ENCODE data around the gene ARL6IP4.
A peak's percentile ranks its signal among the peaks of the same experiment; 100 is the strongest.

The ARL6IP4 gene

GRCh38 chr12:123026094-123026853 is 45.8 kb downstream of the ARL6IP4 start:
- Histone ChIP-seq H3K36me3 (peaks cover 0 to 21% (median 0%) of the 10 kb centered on the region in 11 experiments; a peak in 7 of 22 replicates), H3K9me3 (replicated peaks in 1 of 11) (no peaks in the 10 kb centered on the region), H3K9ac (no peak overlapping the region), H3K4me3 (no peak overlapping the region), H4K20me1 (peaks cover 0 to 39% (median 0%) of the 10 kb centered on the region in 11 experiments; a peak in 4 of 22 replicates), H3K27ac (no peak overlapping the region), H3K4me2 (no peak overlapping the region), H3K4me1 (peaks cover 17 to 65% (median 52%) of the 10 kb centered on the region in 10 experiments), H3K27me3 (no peaks in the 10 kb centered on the region)
- no peak for TF ChIP-seq Cebpa-rat (IDR thresholded peaks at IDR 0.05)

- no peaks in the 10 kb centered on the region for H3K27me3 ChIP-seq
- peaks cover 19 to 75% (median 54%) of the 10 kb centered on the region in 10 experiments for H3K4me1 ChIP-seq
- 0 out of 20 replicates have a peak overlapping the region, but pooled peaks of 1 of the 10 experiments have one; percentile 4 for H3K4me3 ChIP-seq
- peaks cover 0 to 31% (median 0%) of the 10 kb centered on the region in 11 experiments; a peak in 5 of 22 replicates for H3K36me3 ChIP-seq
- no peak for TF ChIP-seq Cebpa-rat (IDR thresholded peaks at IDR 0.05)
- H3K27ac ChIP-seq = peak overlapping the region in 3 of 11 experiments; percentile 1 to 24 (median 14); a peak in 2 of 22 replicates
- peak overlapping the region in 3 of 11 experiments; percentile 4 to 48 (median 24); a peak in 4 of 22 replicates for H3K9ac ChIP-seq
- H3K9me3 ChIP-seq (replicated peaks in 1 of 11) = no peaks in the 10 kb centered on the region
- peak overlapping the region; percentile 29 to 86 (median 70); a peak in 21 of 22 replicates for H3K4me2 ChIP-seq
- peaks cover 0 to 31% (median 0%) of the 10 kb centered on the region in 11 experiments; a peak in 4 of 22 replicates for H4K20me1 ChIP-seq
Measured at GRCh38 chr12:123027726-123028445, 47.4 kb downstream of the ARL6IP4 start.

DNA sequence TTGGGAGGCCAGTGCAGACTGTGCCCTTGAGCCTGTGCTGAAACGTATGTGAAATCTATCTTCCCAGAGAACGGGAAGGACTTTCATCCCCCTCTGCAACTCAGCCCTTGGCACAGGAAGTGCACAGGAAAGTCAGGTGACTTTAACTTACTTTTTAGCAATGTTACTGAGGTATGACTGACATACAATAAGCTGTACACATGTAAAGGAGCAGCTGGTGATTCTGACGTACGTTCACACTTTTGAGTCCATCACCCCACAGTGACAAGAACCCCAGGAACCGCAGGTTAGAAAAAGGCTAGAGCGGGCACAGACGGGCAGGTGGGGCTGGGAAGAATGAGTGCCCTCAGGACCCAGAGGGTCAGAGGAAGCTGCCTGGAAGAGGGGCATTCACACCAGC is 48.0 kb downstream of the ARL6IP4 start:
- peak overlapping the region in 4 of 11 experiments; percentile 4 to 41 (median 18); a peak in 4 of 22 replicates for H3K9ac ChIP-seq
- H3K27me3 ChIP-seq = no peaks in the 10 kb centered on the region
- peak overlapping the region in 1 of 10 experiments; percentile 2; a peak in 2 of 20 replicates for H3K4me3 ChIP-seq
- peaks cover 25 to 75% (median 54%) of the 10 kb centered on the region in 10 experiments for H3K4me1 ChIP-seq
- peaks cover 0 to 35% (median 0%) of the 10 kb centered on the region in 11 experiments; a peak in 6 of 22 replicates for H3K36me3 ChIP-seq
- H3K27ac ChIP-seq = peak overlapping the region in 3 of 11 experiments; percentile 1 to 32 (median 14); a peak in 2 of 22 replicates
- peaks cover 0 to 26% (median 0%) of the 10 kb centered on the region in 11 experiments; a peak in 3 of 22 replicates for H4K20me1 ChIP-seq
- no peak for TF ChIP-seq Cebpa-rat (IDR thresholded peaks at IDR 0.05)
- no peaks in the 10 kb centered on the region for H3K9me3 ChIP-seq (replicated peaks in 1 of 11)
- peak overlapping the region; percentile 29 to 86 (median 70) for H3K4me2 ChIP-seq

- Histone ChIP-seq H4K20me1 (peaks cover 0 to 26% (median 0%) of the 10 kb centered on the region in 11 experiments; a peak in 3 of 22 replicates), H3K27me3 (no peaks in the 10 kb centered on the region), H3K27ac (no peak overlapping the region), H3K9me3 (replicated peaks in 1 of 11) (no peaks in the 10 kb centered on the region), H3K9ac (no peak overlapping the region), H3K4me2 (peak overlapping the region in 8 of 11 experiments; percentile 3 to 86 (median 74); a peak in 10 of 22 replicates), H3K36me3 (peaks cover 0 to 35% (median 0%) of the 10 kb centered on the region in 11 experiments; a peak in 6 of 22 replicates), H3K4me3 (no peak overlapping the region), H3K4me1 (peaks cover 34 to 75% (median 62%) of the 10 kb centered on the region in 10 experiments)
- TF ChIP-seq Cebpa-rat (IDR thresholded peaks at IDR 0.05) = no peak
Measured at GRCh38 chr12:123029550-123029949, 49.1 kb downstream of the ARL6IP4 start.

DNA sequence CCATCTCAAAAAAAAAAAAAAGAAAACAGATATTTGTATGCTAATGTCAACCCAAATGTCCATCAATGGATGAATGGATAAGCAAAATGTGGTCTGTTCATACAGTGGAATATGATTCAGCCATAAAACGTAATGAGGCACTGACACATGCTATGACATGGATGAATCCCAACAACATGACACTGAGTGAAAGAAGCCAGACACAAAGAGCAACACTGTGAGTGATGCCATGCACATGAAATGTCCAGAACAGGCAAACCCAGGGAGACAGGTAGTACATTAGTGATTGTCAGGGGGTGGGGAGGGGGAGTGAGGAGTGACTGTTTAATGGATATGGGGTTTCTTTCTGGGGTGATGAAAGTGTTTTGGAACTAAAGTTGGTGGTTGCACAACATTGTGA is 50.2 kb downstream of the ARL6IP4 start:
- H3K4me1 ChIP-seq = peaks cover 35 to 79% (median 66%) of the 10 kb centered on the region in 10 experiments
- no peak overlapping the region for H3K4me2 ChIP-seq
- H3K9ac ChIP-seq = no peak overlapping the region
- H3K36me3 ChIP-seq = peaks cover 0 to 31% (median 0%) of the 10 kb centered on the region in 11 experiments; a peak in 6 of 22 replicates
- H3K9me3 ChIP-seq (replicated peaks in 1 of 11) = no peaks in the 10 kb centered on the region
- H3K27ac ChIP-seq = no peak overlapping the region
- no peak for TF ChIP-seq Cebpa-rat (IDR thresholded peaks at IDR 0.05)
- no peaks in the 10 kb centered on the region for H3K27me3 ChIP-seq
- peaks cover 0 to 22% (median 0%) of the 10 kb centered on the region in 11 experiments; a peak in 3 of 22 replicates for H4K20me1 ChIP-seq
- H3K4me3 ChIP-seq = no peak overlapping the region

- no peak overlapping the region for H3K4me3 ChIP-seq
- H3K9me3 ChIP-seq (replicated peaks in 1 of 11) = no peaks in the 10 kb centered on the region
- H3K36me3 ChIP-seq = peaks cover 0 to 25% (median 0%) of the 10 kb centered on the region in 11 experiments; a peak in 6 of 22 replicates
- H3K9ac ChIP-seq = no peak overlapping the region; a peak in 1 of 22 replicates
- TF ChIP-seq Cebpa-rat (IDR thresholded peaks at IDR 0.05) = no peak
- no peak overlapping the region for H3K4me2 ChIP-seq
- peaks cover 35 to 85% (median 73%) of the 10 kb centered on the region in 10 experiments for H3K4me1 ChIP-seq
- H3K27ac ChIP-seq = no peak overlapping the region
- no peaks in the 10 kb centered on the region for H3K27me3 ChIP-seq
- peaks cover 0 to 22% (median 0%) of the 10 kb centered on the region in 11 experiments; a peak in 3 of 22 replicates for H4K20me1 ChIP-seq
Measured at GRCh38 chr12:123031171-123031845, 50.8 kb downstream of the ARL6IP4 start.
